Stomach (tissue), 9 donors: ENCODE results near the gene HMGXB3. TPM values are rescaled to one million over a fixed set of nuclear protein-coding genes. Genes with fewer than 3 reads are reported as not detected.

Experiments used
- DNase-seq, 2 donors: peaks; one replicate each; pipeline versions ENCODE4 v3.0.0 to v3.0.0-alpha.2; 2013 to 2019
- H3K27ac ChIP-seq, 5 donors: fragments of 200-600 bp in 4 of 5; sonication (generic) in 4 of 5; one replicate each; pipeline ENCODE4 v1.5.1; 2013 to 2019; ENCODE audit warnings: mild to moderate bottlenecking in 1 of 5, moderate library complexity in 1 of 5
- H3K27me3 ChIP-seq, 3 donors: fragments of 200-600 bp; sonication (generic); one replicate each; pipeline ENCODE4 v1.5.1; 2017 to 2019; ENCODE audit warnings: mixed run types in 1 of 3
- H3K36me3 ChIP-seq, 4 donors: fragments of 200-600 bp; sonication (generic); 1 replicate in 3 of 4; 2 replicates in 1 of 4; pipeline ENCODE4 v1.5.1; 2016 to 2019
- H3K4me1 ChIP-seq, 4 donors: fragments of 200-600 bp; sonication (generic); one replicate each; pipeline ENCODE4 v1.5.1; 2016 to 2019
- H3K4me3 ChIP-seq, 4 donors: fragments of 200-600 bp; sonication (generic) in 3 of 4; one replicate each; pipeline ENCODE4 v1.5.1; 2016 to 2019; ENCODE audit warnings: mild to moderate bottlenecking in 1 of 4
- H3K9me3 ChIP-seq, 4 donors: fragments of 200-600 bp; sonication (generic); one replicate each; pipeline ENCODE4 v1.5.1; 2016 to 2019
- EP300 ChIP-seq: sonication (generic); formaldehyde crosslinking; IDR thresholded peaks from one replicate; pipeline ENCODE4 v1.6.1; 2017; ENCODE audit warnings: antibody characterized with exemption
- POLR2A ChIP-seq, 4 donors: fragments of 450-650 bp; IDR thresholded peaks; one replicate each; pipeline ENCODE4 v1.6.1; 2016; ENCODE audit warnings: antibody characterized with exemption in 4 of 4, control low read depth in 2 of 4, mild to moderate bottlenecking in 1 of 4, moderate library complexity in 1 of 4
- POLR2AphosphoS5 ChIP-seq, 3 donors: sonication (generic); formaldehyde crosslinking; IDR thresholded peaks; one replicate each; pipeline ENCODE4 v1.6.1; 2016; ENCODE audit warnings: antibody characterized with exemption in 3 of 3
- WGBS, 5 donors: extraction: QIAGEN DNeasy Blood & Tissue Kit in 3 of 5; methylation state at CpG; one replicate each; pipeline versions ENCODE4 v1.1.5 to v1.1.7; 2013 to 2018; 5-methylcytosine and 5-hydroxymethylcytosine counted together
- intact Hi-C: fragments of 100-400 bp; cut with DNase I; formaldehyde crosslinking; loops from one replicate; pipeline ENCODE4 v1.15.1; 2023; ENCODE audit warnings: low total_unique reads
- polyA plus RNA-seq, 3 donors: library from polyadenylated mRNA; stranded (reverse); fragments of 200-250 nt; gene quantifications; one replicate each; pipeline ENCODE4 v1.2.3, GENCODE V29; 2013
- total RNA-seq, 5 donors: library from RNA; depleted of rRNA; stranded (reverse); fragments of >200 nt; gene quantifications; one replicate each; pipeline versions ENCODE4 v1.1.0 to v1.2.3, GENCODE V29; 2014 to 2016
- TF ChIP-seq, protein P1 (sequence below), 7 experiments: fragments of 450-650 bp in 4 of 7; fragments of 200-600 bp in 3 of 7; sonication (generic) in 3 of 7; IDR thresholded peaks; one replicate each; pipeline ENCODE4 v1.5.1; 2016 to 2019; ENCODE audit warnings: antibody characterized with exemption in 7 of 7, control low read depth in 2 of 7, mild to moderate bottlenecking in 1 of 7
- donor health status: healthy with polysubstance abuse.
- donor health status: Bipolar disorder and iron deficiency.
- donor health status: healthy.

The HMGXB3 gene
- total and polyA plus RNA-seq, 8 donors: 7.9 to 90.6 (median 32.6) TPM

- H3K4me1 ChIP-seq: peaks cover 11 to 21% (median 20%) of the 10 kb centered on the region in 4 donors
- intact Hi-C loops: no loop called here
- DNase-seq: peak; percentile 98 to 99
- no peaks in the 10 kb centered on the region for H3K36me3 ChIP-seq
- H3K9me3 ChIP-seq: no peaks in the 10 kb centered on the region
- H3K27me3 ChIP-seq: no peaks in the 10 kb centered on the region
- H3K4me3 ChIP-seq: peak within 1 kb of the TSS; percentile 67 to 82 (median 80)
- peak within 1 kb of the TSS; percentile 80 to 95 (median 93) for H3K27ac ChIP-seq
- 0 to 1% (median 0%) methylated on average over 48 to 84 of the region's 84 CpGs for WGBS, 5 donors
- TF ChIP-seq, protein P1, sequence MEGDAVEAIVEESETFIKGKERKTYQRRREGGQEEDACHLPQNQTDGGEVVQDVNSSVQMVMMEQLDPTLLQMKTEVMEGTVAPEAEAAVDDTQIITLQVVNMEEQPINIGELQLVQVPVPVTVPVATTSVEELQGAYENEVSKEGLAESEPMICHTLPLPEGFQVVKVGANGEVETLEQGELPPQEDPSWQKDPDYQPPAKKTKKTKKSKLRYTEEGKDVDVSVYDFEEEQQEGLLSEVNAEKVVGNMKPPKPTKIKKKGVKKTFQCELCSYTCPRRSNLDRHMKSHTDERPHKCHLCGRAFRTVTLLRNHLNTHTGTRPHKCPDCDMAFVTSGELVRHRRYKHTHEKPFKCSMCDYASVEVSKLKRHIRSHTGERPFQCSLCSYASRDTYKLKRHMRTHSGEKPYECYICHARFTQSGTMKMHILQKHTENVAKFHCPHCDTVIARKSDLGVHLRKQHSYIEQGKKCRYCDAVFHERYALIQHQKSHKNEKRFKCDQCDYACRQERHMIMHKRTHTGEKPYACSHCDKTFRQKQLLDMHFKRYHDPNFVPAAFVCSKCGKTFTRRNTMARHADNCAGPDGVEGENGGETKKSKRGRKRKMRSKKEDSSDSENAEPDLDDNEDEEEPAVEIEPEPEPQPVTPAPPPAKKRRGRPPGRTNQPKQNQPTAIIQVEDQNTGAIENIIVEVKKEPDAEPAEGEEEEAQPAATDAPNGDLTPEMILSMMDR (IDR thresholded peaks at IDR 0.05): peak in 1 of 7 experiments; percentile 12
- no peak for TF ChIP-seq EP300
- peak; percentile 93 to 99 (median 98) for TF ChIP-seq POLR2AphosphoS5 (IDR thresholded peaks at IDR 0.05)
- peak in 2 of 4 donors; percentile 50 to 80 for TF ChIP-seq POLR2A (IDR thresholded peaks at IDR 0.05)
Observed at GRCh38 chr5:149960272-149961185, 40.0 kb upstream of the HMGXB3 start, which contains the start of gene SLC26A2. Gene SLC26A2, plus strand, starts transcription at chr5:149960758. Its CDS starts 16,895 bp downstream, at chr5:149977653.

GRCh38 chr5:149961186-149961685 is 39.3 kb upstream of the HMGXB3 start:
- Histone ChIP-seq H3K36me3 (no peaks in the 10 kb centered on the region), H3K27ac (peak overlapping the region; percentile 80 to 95 (median 92)), H3K4me3 (peak overlapping the region; percentile 67 to 82 (median 80)), H3K4me1 (peaks cover 11 to 21% (median 20%) of the 10 kb centered on the region in 4 donors), H3K9me3 (no peaks in the 10 kb centered on the region), H3K27me3 (no peaks in the 10 kb centered on the region)
- WGBS, 5 donors: 10 to 12% (median 11%) methylated on average over 23 of the region's 23 CpGs
- TF ChIP-seq POLR2AphosphoS5 (IDR thresholded peaks at IDR 0.05) (no peak), EP300 (no peak), POLR2A (IDR thresholded peaks at IDR 0.05) (no peak)
- TF ChIP-seq, protein P1 (IDR thresholded peaks at IDR 0.05): no peak
- no peak for DNase-seq
- intact Hi-C loops: no loop called here

GRCh38 chr5:149961957-149962409 is 38.6 kb upstream of the HMGXB3 start:
- H3K27ac ChIP-seq: no peak overlapping the region
- no peaks in the 10 kb centered on the region for H3K27me3 ChIP-seq
- DNase-seq: peak in 1 of 2 donors; percentile 69
- H3K4me1 ChIP-seq: peaks cover 11 to 21% (median 20%) of the 10 kb centered on the region in 4 donors
- TF ChIP-seq EP300: no peak
- TF ChIP-seq, protein P1 (IDR thresholded peaks at IDR 0.05): peak in 3 of 7 experiments; percentile 15 to 23 (median 23)
- TF ChIP-seq POLR2A (IDR thresholded peaks at IDR 0.05): no peak
- TF ChIP-seq POLR2AphosphoS5 (IDR thresholded peaks at IDR 0.05): no peak
- WGBS, 5 donors: 58 to 72% (median 68%) methylated on average over 6 of the region's 6 CpGs
- no peaks in the 10 kb centered on the region for H3K36me3 ChIP-seq
- H3K9me3 ChIP-seq: no peaks in the 10 kb centered on the region
- intact Hi-C loops: no loop called here
- no peak overlapping the region for H3K4me3 ChIP-seq

GRCh38 chr5:149962601-149963300 is 37.8 kb upstream of the HMGXB3 start:
- no peak overlapping the region for H3K4me3 ChIP-seq
- no peak overlapping the region for H3K27ac ChIP-seq
- TF ChIP-seq, protein P1 (IDR thresholded peaks at IDR 0.05): no peak
- TF ChIP-seq POLR2AphosphoS5 (IDR thresholded peaks at IDR 0.05) (no peak), POLR2A (IDR thresholded peaks at IDR 0.05) (no peak), EP300 (no peak)
- 90 to 94% (median 92%) methylated on average over 5 of the region's 5 CpGs for WGBS, 5 donors
- H3K27me3 ChIP-seq: no peaks in the 10 kb centered on the region
- H3K36me3 ChIP-seq: no peaks in the 10 kb centered on the region
- H3K9me3 ChIP-seq: no peaks in the 10 kb centered on the region
- intact Hi-C loops: no loop called here
- DNase-seq: no peak
- H3K4me1 ChIP-seq: peaks cover 11 to 21% (median 20%) of the 10 kb centered on the region in 4 donors
